Neuronal stem cell (in vitro differentiated cells): ENCODE results near the gene NOS1AP.

Experiments
- DNase-seq: peaks from one replicate; pipeline ENCODE4 v3.0.0-alpha.2; 2013; ENCODE audit warnings: low spot score
- H2AFZ ChIP-seq: one replicate; pipeline ENCODE4 v1.6.1; 2013; ENCODE audit warnings: mild to moderate bottlenecking, low read length, inconsistent platforms
- H2AK5ac ChIP-seq: 2 replicates; pipeline ENCODE4 v1.6.1; 2013; ENCODE audit warnings: low read depth, mild to moderate bottlenecking, inconsistent platforms, low read length, moderate library complexity, mixed read lengths
- H2BK120ac ChIP-seq: 2 replicates; pipeline ENCODE4 v1.6.1; 2013; ENCODE audit warnings: low read depth, mild to moderate bottlenecking, inconsistent platforms, low read length, moderate library complexity, mixed read lengths
- H2BK12ac ChIP-seq: one replicate; pipeline ENCODE4 v1.6.1; 2013; ENCODE audit warnings: low read length, inconsistent platforms
- H2BK15ac ChIP-seq: 2 replicates; pipeline ENCODE4 v1.6.1; 2013; ENCODE audit warnings: mild to moderate bottlenecking, low read length, inconsistent platforms, mixed read lengths
- H2BK5ac ChIP-seq: one replicate; pipeline ENCODE4 v1.6.1; 2013; ENCODE audit warnings: inconsistent platforms, mild to moderate bottlenecking, low read length, moderate library complexity
- H3K14ac ChIP-seq: one replicate; pipeline ENCODE4 v1.6.1; 2013; ENCODE audit warnings: low read length, inconsistent platforms
- H3K18ac ChIP-seq: 2 replicates; pipeline ENCODE4 v1.6.1; 2013; ENCODE audit warnings: low read length, inconsistent platforms
- H3K23ac ChIP-seq: 2 replicates; pipeline ENCODE4 v1.6.1; 2013; ENCODE audit warnings: low read depth, mild to moderate bottlenecking, mixed read lengths, low read length, inconsistent platforms; ENCODE audit not compliant: poor library complexity
- H3K27ac ChIP-seq: replicated peaks from 3 replicates; pipeline ENCODE4 v1.5.1; 2013; ENCODE audit warnings: low read length, inconsistent platforms
- H3K27me3 ChIP-seq, 3 experiments: 2 replicates each; pipeline ENCODE4 v1.6.1; 2013; ENCODE audit warnings: low read length in 3 of 3, mild to moderate bottlenecking in 2 of 3, inconsistent platforms in 1 of 3, low read depth in 1 of 3, mixed read lengths in 1 of 3, moderate library complexity in 1 of 3; ENCODE audit not compliant: control insufficient read depth in 3 of 3, insufficient read depth in 3 of 3
- H3K36me3 ChIP-seq, 2 donors: replicated peaks in 1 of 2; 2 replicates each; pipeline ENCODE4 v1.6.1; 2013; ENCODE audit warnings: low read length in 2 of 2; ENCODE audit not compliant: control insufficient read depth in 2 of 2, insufficient read depth in 2 of 2
- H3K4ac ChIP-seq: 2 replicates; pipeline ENCODE4 v1.6.1; 2013; ENCODE audit warnings: inconsistent platforms, mild to moderate bottlenecking, low read length, moderate library complexity
- H3K4me1 ChIP-seq, 2 donors: 1 replicate in 1 of 2; 2 replicates in 1 of 2; pipeline ENCODE4 v1.6.1; 2013; ENCODE audit warnings: low read length in 2 of 2, low read depth in 1 of 2; ENCODE audit not compliant: control insufficient read depth in 2 of 2, insufficient read depth in 1 of 2
- H3K4me2 ChIP-seq: one replicate; pipeline ENCODE4 v1.6.1; 2013; ENCODE audit warnings: mild to moderate bottlenecking, low read length, inconsistent platforms; ENCODE audit not compliant: insufficient read depth, poor library complexity, severe bottlenecking
- H3K4me3 ChIP-seq, 2 donors: 2 replicates each; pipeline ENCODE4 v1.5.1; 2013; ENCODE audit warnings: low read length in 2 of 2, mild to moderate bottlenecking in 2 of 2, inconsistent platforms in 1 of 2, moderate library complexity in 1 of 2
- H3K79me1 ChIP-seq: one replicate; pipeline ENCODE4 v1.6.1; 2013; ENCODE audit warnings: low read depth, mild to moderate bottlenecking, inconsistent platforms, low read length, moderate library complexity
- H3K9ac ChIP-seq: one replicate; pipeline ENCODE4 v1.6.1; 2013; ENCODE audit warnings: mild to moderate bottlenecking, low read depth, low read length, inconsistent platforms; ENCODE audit not compliant: poor library complexity
- H3K9me3 ChIP-seq, 2 donors: replicated peaks in 1 of 2; 2 replicates each; pipeline versions ENCODE3 to v1.6.1; 2013; ENCODE audit warnings: low read length in 2 of 2, mild to moderate bottlenecking in 2 of 2, inconsistent platforms in 1 of 2, low read depth in 1 of 2, mixed read lengths in 1 of 2, moderate library complexity in 1 of 2; ENCODE audit not compliant: control insufficient read depth in 2 of 2, insufficient read depth in 1 of 2
- H4K8ac ChIP-seq: one replicate; pipeline ENCODE4 v1.6.1; 2013; ENCODE audit warnings: low read depth, mild to moderate bottlenecking, inconsistent platforms, low read length, moderate library complexity
- H4K91ac ChIP-seq: one replicate; pipeline ENCODE4 v1.6.1; 2013; ENCODE audit warnings: low read length, low read depth, mild to moderate bottlenecking, inconsistent platforms; ENCODE audit not compliant: poor library complexity
- WGBS, 2 donors: extraction: QIAGEN DNeasy Blood & Tissue Kit; methylation state at CpG; one replicate each; pipeline ENCODE4 v1.1.7; 2013; ENCODE audit warnings: missing lambda C conversion rate in 2 of 2, mixed read lengths in 1 of 2; ENCODE audit not compliant: insufficient read length in 2 of 2, insufficient replicate concordance in 1 of 2; ENCODE audit errors: extremely low coverage in 2 of 2; 5-methylcytosine and 5-hydroxymethylcytosine counted together

Gene NOS1AP

DNA sequence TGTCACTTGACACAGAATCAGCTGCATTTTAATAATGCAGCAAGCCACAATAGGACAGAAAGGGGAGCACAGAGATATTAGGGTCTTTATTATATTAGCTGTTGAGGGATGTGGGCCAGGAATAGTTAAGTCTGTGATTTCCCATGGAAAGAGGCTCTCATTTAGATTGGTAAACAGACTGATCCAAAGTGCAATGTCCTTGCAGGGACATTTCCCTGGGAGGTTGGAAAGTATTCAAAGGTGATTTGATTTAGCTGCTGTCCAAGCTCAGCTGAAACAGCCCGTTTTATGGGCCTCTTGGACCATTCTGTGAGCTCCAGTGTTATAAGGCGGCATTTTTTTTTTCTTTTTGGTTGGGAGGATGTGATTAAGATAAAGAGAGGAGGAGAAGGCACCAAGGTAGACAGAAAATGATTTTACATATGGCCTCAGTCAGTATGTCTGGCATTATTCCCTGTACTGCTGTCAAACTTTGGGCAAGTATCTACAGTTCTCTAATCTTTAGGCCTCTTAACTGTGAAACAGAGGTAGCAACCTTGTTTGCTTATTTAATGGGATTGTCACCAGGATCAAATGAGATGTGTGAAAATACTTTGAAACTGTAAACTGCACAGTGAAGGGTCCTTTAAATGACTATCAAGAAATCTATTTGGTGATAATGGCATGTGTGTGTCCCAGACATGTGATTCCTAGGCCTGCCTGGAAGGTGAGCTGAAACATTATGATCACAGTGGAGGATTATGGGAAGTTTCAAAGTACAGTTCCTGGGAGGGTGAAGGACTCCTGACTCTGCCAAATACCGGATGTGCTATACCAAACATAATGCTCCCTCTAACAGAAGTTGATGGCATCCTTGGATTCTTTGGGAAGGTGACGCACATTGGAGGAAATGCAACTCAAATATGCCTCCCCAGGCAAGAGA is 62.2 kb downstream of the NOS1AP start:
- Histone ChIP-seq H3K4ac (no peak overlapping the region), H3K4me3 (no peak overlapping the region), H4K8ac (no peak overlapping the region), H3K79me1 (no peaks in the 10 kb centered on the region), H2BK15ac (no peak overlapping the region), H2BK120ac (no peak overlapping the region), H2BK5ac (no peak overlapping the region), H3K9ac (no peak overlapping the region), H3K4me1 (peaks cover 6 to 7% of the 10 kb centered on the region in 2 donors), H3K14ac (no peak overlapping the region), H3K27me3 (no peaks in the 10 kb centered on the region), H3K23ac (no peak overlapping the region), H2BK12ac (no peak overlapping the region), H4K91ac (no peak overlapping the region), H3K4me2 (no peak overlapping the region), H3K9me3 (no peaks in the 10 kb centered on the region), H3K27ac (no peak overlapping the region), H2AFZ (no peak overlapping the region), H2AK5ac (no peak overlapping the region), H3K36me3 (no peaks in the 10 kb centered on the region), H3K18ac (no peak overlapping the region)
- no peak for DNase-seq
- WGBS, 2 donors, result no CpG with 5 or more reads among the region's 4 CpGs

- Histone ChIP-seq H3K14ac (no peak overlapping the region), H3K4me1 (peaks cover 13 to 18% of the 10 kb centered on the region in 2 donors), H2BK12ac (no peak overlapping the region), H2BK120ac (no peak overlapping the region), H3K4ac (no peak overlapping the region), H3K36me3 (no peaks in the 10 kb centered on the region), H2BK15ac (no peak overlapping the region), H3K79me1 (no peaks in the 10 kb centered on the region), H3K27ac (no peak overlapping the region), H2BK5ac (no peak overlapping the region), H2AFZ (no peak overlapping the region), H4K91ac (no peak overlapping the region), H3K4me2 (no peak overlapping the region), H2AK5ac (no peak overlapping the region), H3K18ac (no peak overlapping the region), H4K8ac (no peak overlapping the region), H3K23ac (no peak overlapping the region), H3K4me3 (no peak overlapping the region), H3K27me3 (no peaks in the 10 kb centered on the region), H3K9me3 (no peaks in the 10 kb centered on the region), H3K9ac (no peak overlapping the region)
- no CpG with 5 or more reads among the region's 2 CpGs for WGBS, 2 donors
- no peak for DNase-seq
Measured at GRCh38 chr1:162133566-162133965, 64.1 kb downstream of the NOS1AP start.

- Histone ChIP-seq H3K23ac (no peak overlapping the region), H3K14ac (no peak overlapping the region), H4K8ac (no peak overlapping the region), H2BK5ac (no peak overlapping the region), H2BK120ac (no peak overlapping the region), H3K27me3 (no peaks in the 10 kb centered on the region), H3K4me2 (no peak overlapping the region), H3K36me3 (no peaks in the 10 kb centered on the region), H3K4me3 (no peak overlapping the region), H2AK5ac (no peak overlapping the region), H3K4me1 (peaks cover 12 to 25% of the 10 kb centered on the region in 2 donors), H3K9ac (no peak overlapping the region), H3K18ac (no peak overlapping the region), H2AFZ (no peak overlapping the region), H3K27ac (no peak overlapping the region), H2BK15ac (no peak overlapping the region), H3K9me3 (no peaks in the 10 kb centered on the region), H3K79me1 (no peaks in the 10 kb centered on the region), H2BK12ac (no peak overlapping the region), H4K91ac (no peak overlapping the region), H3K4ac (no peak overlapping the region)
- DNase-seq, result no peak
- no CpG with 5 or more reads among the region's 2 CpGs for whole genome bisulfite sequencing, 2 donors
Measured at GRCh38 chr1:162134646-162135045, 65.2 kb downstream of the NOS1AP start.

DNA sequence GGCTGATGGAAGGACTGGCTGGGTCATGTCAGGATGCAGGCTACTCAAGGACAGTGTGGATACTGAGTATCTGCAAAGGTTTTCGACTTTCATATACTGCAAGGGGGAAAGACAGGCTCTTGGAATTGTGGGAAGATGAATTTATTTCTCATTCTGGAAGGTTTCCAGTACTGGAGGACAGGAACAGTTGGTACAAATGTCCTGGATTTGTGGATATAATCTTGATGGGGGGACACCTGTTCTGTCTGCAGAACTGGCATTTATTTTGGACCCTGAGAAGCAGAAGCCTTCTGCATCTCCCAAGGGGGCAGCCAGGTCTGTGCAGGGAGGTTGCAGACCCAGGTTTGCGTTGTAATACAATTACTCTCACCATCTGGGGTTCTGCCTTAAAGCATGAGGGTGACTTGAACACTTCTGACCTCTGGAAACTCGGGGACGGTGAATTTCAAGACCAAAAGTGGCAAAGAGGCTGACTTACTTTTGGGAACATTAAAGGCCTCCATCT is 65.8 kb downstream of the NOS1AP start:
- WGBS, 2 donors, result no CpG with 5 or more reads among the region's 4 CpGs
- H3K4me2 ChIP-seq, result no peak overlapping the region
- no peak overlapping the region for H3K23ac ChIP-seq
- no peak overlapping the region for H3K27ac ChIP-seq
- no peak overlapping the region for H2BK15ac ChIP-seq
- no peaks in the 10 kb centered on the region for H3K9me3 ChIP-seq
- H3K27me3 ChIP-seq, result no peaks in the 10 kb centered on the region
- H3K79me1 ChIP-seq, result no peaks in the 10 kb centered on the region
- H2BK12ac ChIP-seq, result no peak overlapping the region
- H3K14ac ChIP-seq, result no peak overlapping the region
- H3K9ac ChIP-seq, result no peak overlapping the region
- no peak for DNase-seq
- H3K36me3 ChIP-seq, result no peaks in the 10 kb centered on the region
- H3K4me1 ChIP-seq, result peaks cover 11 to 25% of the 10 kb centered on the region in 2 donors
- no peak overlapping the region for H4K8ac ChIP-seq
- H2BK120ac ChIP-seq, result no peak overlapping the region
- H3K18ac ChIP-seq, result no peak overlapping the region
- H4K91ac ChIP-seq, result no peak overlapping the region
- no peak overlapping the region for H3K4ac ChIP-seq
- no peak overlapping the region for H3K4me3 ChIP-seq
- H2BK5ac ChIP-seq, result no peak overlapping the region
- no peak overlapping the region for H2AFZ ChIP-seq
- no peak overlapping the region for H2AK5ac ChIP-seq
